Tibial artery (tissue), 4 donors: ENCODE measurements around the gene ISG20L2.

Experiments used
- DNase-seq, 2 donors: peaks; one replicate each; pipeline ENCODE4 v3.0.0-alpha.2; 2019
- H3K27ac ChIP-seq, 2 donors: fragments of 200-600 bp; sonication (generic) in 1 of 2; 1 replicate in 1 of 2; 2 replicates in 1 of 2; pipeline ENCODE4 v1.5.1; 2018 to 2019; ENCODE audit warnings: mild to moderate bottlenecking in 1 of 2
- H3K27me3 ChIP-seq, 2 donors: fragments of 200-600 bp; sonication (generic) in 1 of 2; one replicate each; pipeline versions ENCODE4 v1.5.1 to v1.6.0; 2016 to 2019
- H3K36me3 ChIP-seq, 3 donors: fragments of 200-600 bp; sonication (generic) in 2 of 3; one replicate each; pipeline ENCODE4 v1.5.1; 2016 to 2019; ENCODE audit warnings: mild to moderate bottlenecking in 2 of 3
- H3K4me1 ChIP-seq, 4 donors: fragments of 200-600 bp; sonication (generic) in 2 of 4; 1 replicate in 3 of 4; 2 replicates in 1 of 4; pipeline ENCODE4 v1.5.1; 2016 to 2019
- H3K4me3 ChIP-seq, 2 donors: fragments of 200-600 bp; sonication (generic) in 1 of 2; 1 replicate in 1 of 2; 2 replicates in 1 of 2; pipeline ENCODE4 v1.5.1; 2018 to 2019; ENCODE audit warnings: mild to moderate bottlenecking in 2 of 2
- H3K9me3 ChIP-seq, 3 donors: fragments of 200-600 bp; sonication (generic) in 1 of 3; one replicate each; pipeline ENCODE4 v1.5.1; 2016 to 2019
- CTCF ChIP-seq, 2 experiments: fragments of 200-600 bp in 1 of 2; fragments of 450-650 bp in 1 of 2; IDR thresholded peaks; one replicate each; pipeline ENCODE4 v1.5.1; 2017 to 2019; ENCODE audit warnings: antibody characterized with exemption in 2 of 2, mild to moderate bottlenecking in 1 of 2, moderate library complexity in 1 of 2
- intact Hi-C: fragments of 100-400 bp; cut with DNase I; formaldehyde crosslinking; loops from one replicate; pipeline ENCODE4 v1.15.0; 2023; ENCODE audit warnings: low total_unique reads

ISG20L2 gene

GRCh38 chr1:156696755-156697154 lies 31.8 kb downstream of the ISG20L2 start:
- H3K4me1 ChIP-seq: peaks cover 0 to 24% (median 0%) of the 10 kb centered on the region in 4 donors
- H3K36me3 ChIP-seq: peaks cover 0 to 14% (median 0%) of the 10 kb centered on the region in 3 donors
- no peak for DNase-seq
- no peak for TF ChIP-seq CTCF (IDR thresholded peaks at IDR 0.05)
- H3K27ac ChIP-seq: no peak overlapping the region
- peaks cover 3 to 69% of the 10 kb centered on the region in 2 donors for H3K27me3 ChIP-seq
- H3K4me3 ChIP-seq: no peak overlapping the region
- intact Hi-C loops: no loop called here
- H3K9me3 ChIP-seq: no peaks in the 10 kb centered on the region

GRCh38 chr1:156694690-156694962 lies 33.9 kb downstream of the ISG20L2 start:
- no peak for DNase-seq
- no peak for TF ChIP-seq CTCF (IDR thresholded peaks at IDR 0.05)
- no peak overlapping the region for H3K27ac ChIP-seq
- H3K27me3 ChIP-seq: peaks cover 3 to 71% of the 10 kb centered on the region in 2 donors
- peaks cover 0 to 5% (median 0%) of the 10 kb centered on the region in 3 donors for H3K36me3 ChIP-seq
- intact Hi-C loops: no loop called here
- H3K4me3 ChIP-seq: no peak overlapping the region
- peaks cover 0 to 39% (median 3%) of the 10 kb centered on the region in 4 donors for H3K4me1 ChIP-seq
- H3K9me3 ChIP-seq: no peaks in the 10 kb centered on the region

GRCh38 chr1:156693848-156694689 lies 34.5 kb downstream of the ISG20L2 start:
- no peaks in the 10 kb centered on the region for H3K36me3 ChIP-seq
- no peak overlapping the region for H3K27ac ChIP-seq
- H3K4me1 ChIP-seq: peaks cover 0 to 45% (median 9%) of the 10 kb centered on the region in 4 donors
- intact Hi-C loops: loop anchor here (2.0 kb wide), 1 partner anchor 31 kb away; no protein-coding TSS in a partner anchor
- TF ChIP-seq CTCF (IDR thresholded peaks at IDR 0.05): no peak
- no peaks in the 10 kb centered on the region for H3K9me3 ChIP-seq
- no peak overlapping the region for H3K4me3 ChIP-seq
- H3K27me3 ChIP-seq: peaks cover 3 to 69% of the 10 kb centered on the region in 2 donors
- no peak for DNase-seq

GRCh38 chr1:156692925-156693847 lies 35.4 kb downstream of the ISG20L2 start:
- Histone ChIP-seq H3K36me3 (no peaks in the 10 kb centered on the region), H3K4me3 (no peak overlapping the region), H3K4me1 (peaks cover 0 to 48% (median 11%) of the 10 kb centered on the region in 4 donors), H3K27ac (no peak overlapping the region), H3K9me3 (no peaks in the 10 kb centered on the region), H3K27me3 (peaks cover 3 to 66% of the 10 kb centered on the region in 2 donors)
- TF ChIP-seq CTCF (IDR thresholded peaks at IDR 0.05): no peak
- intact Hi-C loops: loop anchor here (2.0 kb wide), 1 partner anchor 32 kb away; no protein-coding TSS in a partner anchor
- no peak for DNase-seq

GRCh38 chr1:156692441-156692924 lies 36.1 kb downstream of the ISG20L2 start:
- Histone ChIP-seq H3K27me3 (peaks cover 3 to 63% of the 10 kb centered on the region in 2 donors), H3K27ac (no peak overlapping the region), H3K36me3 (no peaks in the 10 kb centered on the region), H3K4me1 (peaks cover 0 to 46% (median 11%) of the 10 kb centered on the region in 4 donors), H3K4me3 (no peak overlapping the region), H3K9me3 (no peaks in the 10 kb centered on the region)
- TF ChIP-seq CTCF (IDR thresholded peaks at IDR 0.05): no peak
- DNase-seq: no peak
- intact Hi-C loops: loop anchor here (2.0 kb wide), 1 partner anchor 32 kb away; no protein-coding TSS in a partner anchor
